ENCODE data around the gene SART1.
A peak's percentile ranks its signal among the peaks of the same experiment; 100 is the strongest.
"Not testable (repeated sequence)": the region's sequence is repeated elsewhere in the genome, so short reads cannot be mapped to it uniquely, and the experiment has no call there.

The SART1 gene

GRCh38 chr11:66001942-66002647 is 40.6 kb downstream of the SART1 start, which contains the start of the genes BANF1 and EIF1AD:
BANF1 (plus strand) TSS chr11:66002503; CDS start chr11:66003251, 748 bp downstream.
EIF1AD (minus strand) TSS chr11:66002157; CDS start chr11:66000389, 1,768 bp downstream.
- peak; percentile 96 for DNase-seq

DNA sequence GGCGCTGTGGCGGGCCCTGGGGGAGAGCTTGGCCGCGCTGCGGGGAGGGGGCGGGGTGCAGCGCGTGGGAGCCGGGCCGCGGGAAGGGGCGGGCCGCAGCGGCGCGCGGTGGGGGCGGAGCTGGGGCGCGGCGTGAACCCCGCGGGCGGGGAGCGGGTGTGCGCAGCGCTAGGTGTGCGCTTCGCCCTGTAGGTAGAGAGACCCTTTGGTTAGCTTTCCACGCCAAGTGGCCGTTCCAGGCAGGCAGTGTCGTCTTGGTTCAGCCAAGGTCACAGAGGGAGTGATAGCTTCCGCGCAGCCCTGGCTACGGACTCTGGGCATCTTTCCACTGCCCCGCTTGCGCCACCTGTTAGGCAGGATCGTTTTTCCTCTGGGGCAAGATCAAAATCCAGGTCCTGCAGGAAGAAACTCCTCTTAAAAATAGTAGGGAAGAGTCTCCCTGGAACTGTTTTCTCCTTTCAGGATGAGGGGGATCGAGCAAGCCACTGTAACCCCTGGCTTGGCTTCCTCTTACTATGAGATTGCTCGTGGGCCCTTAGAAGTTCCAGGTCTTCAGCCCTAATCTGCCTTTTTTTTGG is 41.2 kb downstream of the SART1 start:
- no peak for DNase-seq

GRCh38 chr11:66003291-66003690 is 41.8 kb downstream of the SART1 start:
- DNase-seq = no peak

DNA sequence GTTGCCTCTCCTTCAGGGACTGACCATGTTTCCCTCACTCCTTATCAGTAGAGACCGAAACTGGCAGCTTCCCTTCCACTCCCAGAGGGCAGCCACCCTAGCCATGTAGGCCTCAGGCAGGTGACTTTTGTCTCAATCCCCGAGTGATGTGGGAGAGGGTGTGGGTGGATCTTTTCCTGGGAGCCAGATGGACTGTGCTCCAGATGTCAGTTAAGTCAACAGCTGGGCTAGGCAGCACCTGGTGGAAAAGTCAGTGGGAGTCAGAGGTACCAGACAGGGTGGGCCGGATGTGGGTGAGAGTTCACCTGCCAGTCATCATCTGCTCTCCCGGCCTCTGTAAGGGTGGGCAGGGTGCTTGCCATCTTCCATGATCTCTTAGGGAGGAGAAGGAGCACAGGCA is 42.7 kb downstream of the SART1 start:
- DNase-seq = no peak

GRCh38 chr11:66006134-66006890 is 44.8 kb downstream of the SART1 start:
- no peak for DNase-seq

GRCh38 chr11:66006891-66007176 is 45.3 kb downstream of the SART1 start:
- no peak for DNase-seq

- no peak for DNase-seq
These were observed 45.7 kb downstream of the SART1 start for GRCh38 chr11:66007201-66007634.

- no peak for DNase-seq
These were observed 46.5 kb downstream of the SART1 start for GRCh38 chr11:66008095-66008467.

DNA sequence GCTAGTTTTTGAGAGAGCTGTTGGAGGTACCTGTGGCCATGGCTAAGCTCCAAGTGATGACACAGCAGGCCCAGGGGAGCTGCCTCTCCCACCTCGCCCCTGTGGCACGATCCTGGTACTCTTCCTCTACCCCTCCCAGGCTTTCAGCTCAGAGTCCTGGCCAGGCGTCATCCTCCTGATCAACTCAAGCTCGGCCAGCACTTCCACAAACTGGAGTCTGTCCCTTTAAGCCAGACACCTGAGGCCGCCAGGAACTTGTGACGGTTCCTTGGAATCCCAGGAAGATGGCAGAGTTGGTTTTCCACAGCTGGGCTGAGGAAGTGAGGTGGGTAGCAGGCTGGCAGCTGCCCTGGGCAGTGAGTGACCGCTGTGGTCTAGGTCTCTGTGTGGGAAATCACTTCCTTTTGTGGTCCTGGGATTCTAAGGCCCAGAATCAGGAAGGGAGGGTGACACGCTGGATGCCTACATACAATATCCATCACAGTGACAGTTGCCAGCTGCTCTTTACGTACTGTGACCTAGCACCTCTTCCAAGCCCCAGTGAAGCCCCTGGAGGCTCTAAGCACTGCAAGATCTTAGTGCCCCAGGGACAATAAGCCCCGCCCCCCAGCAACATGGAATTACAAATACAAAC is 47.1 kb downstream of the SART1 start:
- no peak for DNase-seq

DNA sequence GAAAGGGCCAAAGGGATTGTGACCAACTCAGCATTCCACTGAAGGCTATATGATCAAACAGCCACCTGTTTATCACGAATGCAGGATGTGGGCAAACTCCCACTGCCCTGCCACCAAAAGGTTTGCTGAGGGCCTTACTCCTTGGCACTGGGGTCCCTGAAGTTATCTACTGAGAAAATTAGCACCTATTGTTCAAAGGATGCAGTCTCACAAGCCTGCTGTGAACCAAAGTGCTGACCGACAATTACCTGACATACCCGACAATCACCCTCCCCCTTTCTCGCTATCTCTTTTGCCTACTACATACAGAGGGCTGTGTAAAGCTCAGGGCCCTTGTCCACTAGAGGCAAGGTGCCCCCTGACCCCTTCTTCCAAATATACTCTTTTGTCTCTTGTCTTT is 48.5 kb downstream of the SART1 start:
- not testable (repeated sequence) for DNase-seq

DNA sequence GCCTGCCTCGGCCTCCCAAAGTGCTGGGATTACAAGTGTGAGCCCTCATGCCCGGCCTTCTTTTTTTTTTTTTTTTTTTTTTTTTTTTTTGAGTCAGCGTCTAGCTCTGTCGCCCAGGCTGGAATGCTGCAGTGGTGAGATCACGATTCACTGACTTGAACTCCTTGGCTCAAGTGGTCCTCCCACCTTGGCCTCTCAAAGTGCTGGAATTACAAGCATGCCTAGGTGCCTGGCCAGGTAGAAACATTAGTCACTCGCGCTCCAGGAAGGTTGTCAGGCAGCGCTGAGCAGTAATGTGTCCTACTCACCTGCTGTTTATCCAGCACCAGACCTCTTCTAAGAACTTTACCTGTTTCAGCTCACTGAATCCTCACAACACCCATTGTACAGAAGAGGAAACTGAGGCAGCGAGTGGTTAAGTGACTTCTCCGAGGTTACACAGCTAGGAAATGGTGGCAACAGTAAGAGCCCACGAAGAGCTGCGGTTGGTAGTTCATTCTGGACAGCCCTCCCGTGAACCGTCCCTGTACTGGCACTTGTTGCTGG is 49.8 kb downstream of the SART1 start:
- DNase-seq = no peak

DNA sequence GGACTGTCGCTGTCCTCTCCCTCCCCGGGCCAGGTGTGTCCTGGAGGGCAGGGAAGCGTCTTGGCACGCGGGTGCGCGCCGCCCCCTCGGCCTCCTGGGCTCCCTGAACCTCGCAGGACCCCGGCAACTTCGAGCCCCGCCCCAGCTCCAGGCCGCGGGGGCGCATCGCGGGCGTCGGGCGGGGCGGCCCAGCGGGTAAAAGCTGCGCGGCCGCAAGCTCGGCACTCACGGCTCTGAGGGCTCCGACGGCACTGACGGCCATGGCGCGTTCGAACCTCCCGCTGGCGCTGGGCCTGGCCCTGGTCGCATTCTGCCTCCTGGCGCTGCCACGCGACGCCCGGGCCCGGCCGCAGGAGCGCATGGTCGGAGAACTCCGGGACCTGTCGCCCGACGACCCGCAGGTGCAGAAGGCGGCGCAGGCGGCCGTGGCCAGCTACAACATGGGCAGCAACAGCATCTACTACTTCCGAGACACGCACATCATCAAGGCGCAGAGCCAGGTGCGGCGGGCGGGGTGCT is 50.3 kb downstream of the SART1 start, which contains the start of gene CST6:
Gene CST6, plus strand, starts transcription at position 224 of the 519 bp plus-strand sequence. Its CDS starts 37 bp downstream, at position 261.
- no peak for DNase-seq

DNA sequence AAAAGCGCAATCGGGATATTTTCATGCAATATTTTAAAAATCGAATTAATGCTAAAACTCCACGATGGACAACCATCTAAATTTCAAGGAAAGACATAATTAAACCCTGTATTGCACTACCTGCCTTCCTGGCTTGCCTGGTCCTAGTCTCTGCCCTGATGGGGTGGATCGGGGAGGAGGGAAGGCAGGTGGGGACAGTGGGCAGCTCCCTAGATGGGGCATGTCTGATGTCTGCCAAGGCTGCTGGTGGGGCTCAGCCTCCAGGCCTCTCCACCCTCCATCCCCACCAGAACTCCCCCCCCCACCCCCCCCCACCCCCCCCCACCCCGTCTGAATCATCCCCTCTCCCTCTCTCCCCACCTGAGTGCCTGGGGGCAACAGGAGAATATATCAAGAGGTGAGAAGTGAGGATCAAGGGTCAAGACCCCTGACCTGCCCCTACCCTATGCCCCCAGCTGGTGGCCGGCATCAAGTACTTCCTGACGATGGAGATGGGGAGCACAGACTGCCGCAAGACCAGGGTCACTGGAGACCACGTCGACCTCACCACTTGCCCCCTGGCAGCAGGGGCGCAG is 50.9 kb downstream of the SART1 start:
- DNase-seq = no peak

DNA sequence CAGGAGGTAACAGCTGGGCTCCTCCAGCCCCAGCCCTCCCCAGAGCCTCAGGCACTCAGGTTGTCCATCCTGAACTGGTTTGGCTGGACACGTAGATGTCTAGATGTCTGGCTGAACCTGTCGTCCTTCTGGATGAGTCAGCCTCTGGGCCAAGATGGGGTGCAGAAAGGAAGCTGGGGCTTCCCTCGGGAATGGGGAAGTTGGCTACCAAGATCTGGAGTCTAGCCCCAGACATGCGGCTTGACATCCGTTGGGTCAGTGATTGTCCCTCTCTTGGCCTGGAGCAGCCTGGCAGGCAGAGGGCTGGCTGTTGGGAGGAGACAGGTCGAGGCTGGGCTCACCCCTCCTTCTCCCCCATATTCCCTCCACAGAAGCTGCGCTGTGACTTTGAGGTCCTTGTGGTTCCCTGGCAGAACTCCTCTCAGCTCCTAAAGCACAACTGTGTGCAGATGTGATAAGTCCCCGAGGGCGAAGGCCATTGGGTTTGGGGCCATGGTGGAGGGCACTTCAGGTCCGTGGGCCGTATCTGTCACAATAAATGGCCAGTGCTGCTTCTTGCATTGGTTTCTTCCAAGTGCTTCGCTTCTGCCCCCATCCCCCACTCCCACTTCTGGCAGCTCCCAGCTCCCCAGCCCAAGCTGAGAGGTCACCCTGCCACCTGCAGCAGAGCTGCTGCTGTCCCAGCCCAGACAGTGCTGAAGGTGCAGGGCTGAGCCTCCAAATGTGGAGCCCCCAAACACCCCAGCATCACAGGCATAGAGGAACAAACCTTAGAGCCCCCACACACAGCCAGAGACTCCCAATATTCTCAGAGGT is 51.6 kb downstream of the SART1 start:
- DNase-seq = no peak

DNA sequence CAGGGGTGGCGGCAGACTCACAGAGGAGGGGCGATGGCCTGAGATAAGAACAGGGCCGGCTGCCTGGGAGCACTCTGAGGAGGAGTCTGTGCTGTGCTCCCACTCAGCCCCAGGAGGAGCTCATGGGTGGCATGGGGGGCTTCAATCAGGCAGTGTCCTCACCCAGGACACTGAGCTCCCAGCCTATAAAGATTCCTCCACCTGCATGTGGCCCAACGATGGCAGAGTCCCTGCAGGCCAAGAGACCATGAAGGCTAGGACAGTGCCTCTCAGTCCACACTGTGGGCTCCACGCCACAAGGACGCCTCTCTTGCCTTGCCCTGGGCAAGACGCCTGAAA is 52.2 kb downstream of the SART1 start:
- DNase-seq = no peak

- no peak for DNase-seq
These were observed 53.4 kb downstream of the SART1 start for GRCh38 chr11:66014804-66015453.

DNA sequence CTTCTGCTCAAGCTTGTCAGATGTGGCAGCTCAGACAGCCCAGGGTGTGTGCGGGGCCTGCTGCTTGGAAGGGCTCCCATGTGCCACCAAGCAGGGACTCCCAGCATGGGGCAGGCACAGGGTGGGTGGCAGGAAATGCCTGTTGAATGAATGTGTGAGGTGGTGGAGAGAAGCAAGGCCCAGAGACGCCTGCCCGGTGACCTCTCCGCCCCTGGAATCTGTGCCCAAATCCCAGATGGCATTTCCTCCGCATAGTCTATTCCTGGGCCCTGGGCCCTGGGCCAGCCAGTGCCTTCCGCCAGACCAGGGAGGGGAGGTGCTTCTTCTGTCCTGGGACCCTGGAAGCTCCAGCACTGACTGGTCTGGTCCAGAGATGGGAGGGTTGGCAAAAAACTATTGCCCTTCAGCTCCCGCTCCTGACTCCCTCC is 53.9 kb downstream of the SART1 start:
- no peak for DNase-seq

GRCh38 chr11:66015936-66016792 is 54.6 kb downstream of the SART1 start:
- DNase-seq = no peak

GRCh38 chr11:66016793-66017177 is 55.3 kb downstream of the SART1 start:
- no peak for DNase-seq

- DNase-seq = no peak
These were observed 55.8 kb downstream of the SART1 start for GRCh38 chr11:66017321-66017720.
